HG02973 (cell line): Measurements from ENCODE around the gene DNAJC11.
A peak's percentile ranks its signal among the peaks of the same experiment; 100 is the strongest.
"Not testable (repeated sequence)": the region's sequence is repeated elsewhere in the genome, so short reads cannot be mapped to it uniquely, and the experiment has no call there.

ENCODE experiments used
- ATAC-seq: cut with Tn5 transposase; IDR thresholded peaks from one replicate; pipeline ENCODE4 v1.9.1; 2021; ENCODE audit warnings: moderate library complexity; ENCODE audit not compliant: unreplicated experiment

The DNAJC11 gene

DNA sequence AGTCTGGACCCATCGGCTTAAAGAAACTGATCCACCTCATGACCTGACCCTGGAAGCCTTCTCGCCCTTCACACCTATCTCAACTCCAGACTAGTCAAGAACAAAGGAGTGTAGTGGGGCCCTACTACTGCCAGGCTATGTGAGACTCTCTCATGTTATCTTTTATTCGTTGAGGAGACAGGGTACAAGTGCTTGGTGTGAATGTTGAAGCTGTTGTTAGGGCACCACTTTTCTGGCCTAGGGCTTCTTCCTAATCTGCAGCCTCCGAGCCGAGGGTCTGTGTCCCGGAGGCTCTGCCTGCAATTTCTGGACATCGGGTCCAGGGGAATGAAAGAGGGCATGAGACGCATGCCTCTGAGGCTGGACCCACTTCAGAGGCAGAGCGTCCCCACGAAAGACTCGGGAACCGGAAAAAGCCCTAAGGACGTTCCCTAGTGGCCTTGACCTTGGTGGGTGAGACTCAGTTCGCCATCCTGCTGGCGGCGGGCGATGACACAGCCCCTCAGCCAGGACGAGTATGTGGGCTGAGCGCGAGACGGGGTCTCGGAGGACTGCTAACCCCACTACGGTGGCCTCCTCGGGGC is 671 bp downstream of the DNAJC11 start:
- peak; percentile 6 for ATAC-seq

DNA sequence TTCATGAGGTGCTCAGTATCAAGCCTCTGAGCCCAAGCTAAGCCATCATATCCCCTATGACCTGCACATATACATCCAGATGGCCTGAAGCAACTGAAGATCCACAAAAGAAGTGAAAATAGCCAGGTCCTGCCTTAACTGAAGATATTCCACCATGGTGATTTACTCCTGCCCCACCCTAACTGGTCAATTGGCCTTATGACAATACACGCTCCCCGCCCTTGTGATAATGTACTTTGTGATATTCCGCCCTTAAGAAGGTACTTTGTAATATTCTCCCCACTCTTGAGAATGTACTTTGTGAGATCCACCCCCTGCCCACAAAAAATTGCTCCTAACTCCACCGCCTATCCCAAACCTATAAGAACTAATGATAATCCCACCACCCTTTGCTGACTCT is 1.7 kb downstream of the DNAJC11 start:
- not testable (repeated sequence) for ATAC-seq

GRCh38 chr1:6695868-6696267 is 5.7 kb downstream of the DNAJC11 start:
- ATAC-seq: no peak

DNA sequence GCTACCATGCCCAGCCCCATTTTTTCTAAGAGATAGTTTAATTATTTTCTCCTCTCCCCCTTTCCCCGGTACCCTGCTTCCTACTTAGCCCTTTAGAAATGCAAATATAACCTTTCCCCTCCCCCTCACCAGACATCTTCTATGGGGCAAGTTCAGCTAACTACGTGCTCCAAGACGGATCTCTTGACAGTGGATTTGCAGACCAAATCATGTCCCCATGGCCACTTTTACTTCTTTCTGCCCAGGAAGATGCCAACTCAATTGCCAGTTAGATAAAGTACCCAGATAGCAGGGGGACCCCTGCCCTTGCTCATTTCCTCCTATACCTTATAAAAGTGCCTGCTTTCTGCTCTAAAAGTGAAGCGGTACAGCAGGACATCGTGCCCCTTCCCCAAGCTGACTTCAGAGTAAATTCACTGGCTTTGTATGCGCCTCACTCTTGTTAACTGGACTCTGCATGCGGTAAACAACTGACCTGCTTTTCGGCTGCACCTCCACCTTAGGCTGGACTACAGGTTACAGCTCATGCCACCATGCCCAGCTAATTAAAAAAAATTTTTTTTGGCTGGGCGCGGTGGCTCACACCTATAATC is 7.4 kb downstream of the DNAJC11 start:
- no peak for ATAC-seq

GRCh38 chr1:6692956-6693355 is 8.7 kb downstream of the DNAJC11 start:
- no peak for ATAC-seq

GRCh38 chr1:6691507-6691906 is 10.1 kb downstream of the DNAJC11 start:
- no peak for ATAC-seq

DNA sequence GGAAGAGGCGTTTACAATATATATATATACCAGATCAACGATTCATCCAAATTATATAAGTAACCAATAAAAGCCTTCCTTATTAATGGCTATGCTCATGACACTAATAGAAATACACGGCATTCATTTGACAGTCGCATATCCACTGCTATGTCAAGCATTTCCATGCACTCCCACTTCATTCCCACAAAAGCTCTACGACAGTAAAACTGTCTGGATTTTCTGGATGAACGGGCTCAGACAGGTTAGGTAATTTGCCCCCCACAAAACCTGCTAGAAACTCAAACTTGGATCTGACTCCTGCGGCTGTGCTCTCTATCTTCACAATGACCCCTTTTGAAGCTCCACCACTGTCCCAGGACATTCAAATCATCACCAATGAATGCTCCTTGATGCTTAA is 11.4 kb downstream of the DNAJC11 start:
- no peak for ATAC-seq

DNA sequence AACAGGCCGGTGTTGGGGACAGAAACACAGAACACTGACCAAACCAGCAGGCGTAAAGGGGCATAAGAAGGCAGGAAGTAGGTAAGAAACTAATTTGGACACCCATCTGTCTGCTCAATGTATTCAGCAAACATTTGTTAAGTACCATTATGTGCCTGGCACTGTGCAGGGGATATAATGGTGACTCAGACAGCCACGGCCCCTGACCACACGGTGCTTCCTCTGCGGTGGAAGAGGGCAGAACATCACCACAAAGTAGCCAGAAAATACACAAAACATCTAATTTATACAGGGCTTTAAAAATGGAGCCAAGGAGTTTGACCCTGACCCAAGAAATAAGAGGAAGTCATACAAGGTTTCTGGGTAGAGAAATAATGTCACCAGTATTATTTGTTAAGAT is 12.9 kb downstream of the DNAJC11 start:
- no peak for ATAC-seq

- ATAC-seq: no peak
These were observed 13.6 kb downstream of the DNAJC11 start for GRCh38 chr1:6688001-6688400.

- ATAC-seq: no peak
These were observed 15.3 kb downstream of the DNAJC11 start for GRCh38 chr1:6686294-6686693.

- ATAC-seq: no peak
These were observed 16.2 kb downstream of the DNAJC11 start for GRCh38 chr1:6685381-6685780.

DNA sequence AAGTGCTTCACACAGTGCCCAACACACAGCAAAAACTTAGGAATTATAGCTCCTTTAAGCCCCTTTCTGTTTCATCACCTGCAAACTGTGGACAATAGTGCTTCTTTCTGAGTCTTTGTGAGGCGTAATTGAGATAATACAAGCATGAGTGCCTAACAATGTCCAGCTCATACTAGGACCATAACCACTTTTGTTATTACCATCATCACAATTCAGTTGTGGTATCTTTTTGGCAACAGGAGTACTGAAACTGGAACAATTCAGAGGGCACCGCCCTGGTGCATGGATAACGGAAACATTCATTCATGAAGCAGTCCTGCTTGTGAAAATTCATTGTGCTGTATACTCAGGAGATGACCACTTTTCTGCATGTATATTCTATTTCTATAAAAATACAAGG is 18.2 kb downstream of the DNAJC11 start:
- no peak for ATAC-seq

GRCh38 chr1:6675941-6676340 is 25.7 kb downstream of the DNAJC11 start:
- no peak for ATAC-seq

- ATAC-seq: no peak
These were observed 26.8 kb downstream of the DNAJC11 start for GRCh38 chr1:6674771-6675170.

DNA sequence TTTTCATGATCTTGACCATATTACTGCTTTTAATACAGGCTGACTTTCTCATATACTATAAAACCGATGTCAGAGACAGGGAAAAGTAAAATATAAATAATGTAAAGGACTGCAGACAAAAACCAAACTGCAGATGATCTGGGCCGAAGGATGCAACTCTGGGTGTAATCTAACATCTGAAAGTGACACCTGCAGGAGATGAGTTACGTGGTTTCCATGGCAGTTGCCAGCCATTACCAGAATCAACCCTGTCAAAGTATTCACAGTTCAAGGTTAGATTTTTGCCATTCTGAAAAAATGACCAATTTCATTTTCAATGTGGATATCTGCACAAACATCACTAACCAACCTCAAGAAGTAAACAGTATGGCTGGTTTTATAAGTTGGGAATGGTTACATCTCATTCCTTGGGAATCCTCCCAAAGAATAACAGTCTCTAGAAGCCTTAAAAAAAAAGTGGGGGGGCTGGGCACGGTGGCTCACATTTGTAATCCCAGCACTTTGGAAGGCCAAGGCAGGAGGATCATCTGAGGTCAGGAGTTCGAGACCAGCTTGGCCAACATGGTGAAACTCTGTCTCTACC is 27.7 kb downstream of the DNAJC11 start:
- no peak for ATAC-seq

- ATAC-seq: no peak
These were observed 29.1 kb downstream of the DNAJC11 start for GRCh38 chr1:6672558-6672957.

GRCh38 chr1:6668503-6668902 is 33.1 kb downstream of the DNAJC11 start:
- ATAC-seq: no peak

DNA sequence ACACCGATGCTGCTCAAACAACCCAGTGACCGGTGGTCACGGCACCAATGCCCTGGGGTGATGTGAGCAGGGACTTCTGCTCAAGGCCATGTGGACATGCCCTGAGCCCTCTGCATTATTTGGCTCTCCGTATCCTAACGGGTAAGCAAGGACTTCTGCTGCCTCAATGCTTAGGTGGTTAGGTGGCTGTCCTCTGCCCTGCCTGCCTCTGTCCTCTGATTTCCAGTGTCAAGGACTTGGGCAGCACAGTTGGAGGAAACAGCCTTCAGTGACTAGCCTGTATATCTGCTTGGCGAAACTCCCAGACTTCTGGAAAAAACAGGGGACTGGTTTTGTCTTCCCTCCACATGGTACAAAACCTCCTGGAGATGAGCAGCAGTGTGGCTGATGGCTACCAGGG is 34.5 kb downstream of the DNAJC11 start:
- no peak for ATAC-seq

- no peak for ATAC-seq
These were observed 34.9 kb downstream of the DNAJC11 start for GRCh38 chr1:6666696-6667095.

DNA sequence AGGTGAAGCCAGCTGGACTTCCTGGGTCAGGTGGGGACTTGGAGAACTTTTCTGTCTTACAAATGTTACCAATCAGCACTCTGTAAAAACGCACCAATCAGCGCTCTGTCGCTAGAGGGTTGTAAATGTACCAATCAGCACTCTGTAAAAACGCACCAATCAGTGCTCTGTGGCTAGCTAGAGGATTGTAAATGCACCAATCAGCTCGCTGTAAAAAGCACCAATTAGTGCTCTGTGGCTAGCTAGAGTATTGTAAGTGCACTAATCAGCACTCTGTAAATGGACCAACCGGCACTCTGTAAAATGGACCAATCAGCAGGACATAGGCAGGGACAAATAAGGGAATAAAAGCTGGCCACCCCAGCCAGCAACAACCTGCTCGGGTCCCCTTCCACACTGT is 39.1 kb downstream of the DNAJC11 start:
- not testable (repeated sequence) for ATAC-seq

DNA sequence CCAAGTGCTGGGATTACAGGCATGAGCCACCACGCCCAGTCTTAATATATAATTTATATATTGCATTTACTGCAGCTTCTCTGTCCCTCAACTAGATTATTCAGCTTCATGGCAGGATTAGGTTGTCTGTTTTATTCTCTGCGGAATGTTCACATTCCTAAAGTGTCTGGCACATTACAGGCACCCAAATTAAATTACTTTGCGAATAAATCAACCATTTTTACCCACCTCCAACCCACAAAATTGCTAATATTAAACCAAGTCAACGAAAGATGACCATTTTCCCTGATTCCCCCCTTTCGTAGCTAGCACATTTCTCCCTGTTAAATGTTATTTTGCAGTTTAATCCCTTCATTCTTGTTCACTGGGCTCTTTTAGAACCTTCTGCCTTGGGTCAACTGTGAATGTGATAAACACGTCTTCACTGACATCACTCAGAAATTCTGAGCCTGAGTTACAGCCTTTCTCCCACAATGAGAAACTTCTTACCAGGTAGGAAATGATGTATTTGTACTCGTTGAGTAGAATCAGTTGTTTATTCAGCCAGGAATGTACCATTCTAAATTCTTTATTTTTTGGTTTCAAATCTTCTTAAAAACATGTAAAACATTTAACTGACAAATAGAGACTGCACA is 41.1 kb downstream of the DNAJC11 start:
- no peak for ATAC-seq

DNA sequence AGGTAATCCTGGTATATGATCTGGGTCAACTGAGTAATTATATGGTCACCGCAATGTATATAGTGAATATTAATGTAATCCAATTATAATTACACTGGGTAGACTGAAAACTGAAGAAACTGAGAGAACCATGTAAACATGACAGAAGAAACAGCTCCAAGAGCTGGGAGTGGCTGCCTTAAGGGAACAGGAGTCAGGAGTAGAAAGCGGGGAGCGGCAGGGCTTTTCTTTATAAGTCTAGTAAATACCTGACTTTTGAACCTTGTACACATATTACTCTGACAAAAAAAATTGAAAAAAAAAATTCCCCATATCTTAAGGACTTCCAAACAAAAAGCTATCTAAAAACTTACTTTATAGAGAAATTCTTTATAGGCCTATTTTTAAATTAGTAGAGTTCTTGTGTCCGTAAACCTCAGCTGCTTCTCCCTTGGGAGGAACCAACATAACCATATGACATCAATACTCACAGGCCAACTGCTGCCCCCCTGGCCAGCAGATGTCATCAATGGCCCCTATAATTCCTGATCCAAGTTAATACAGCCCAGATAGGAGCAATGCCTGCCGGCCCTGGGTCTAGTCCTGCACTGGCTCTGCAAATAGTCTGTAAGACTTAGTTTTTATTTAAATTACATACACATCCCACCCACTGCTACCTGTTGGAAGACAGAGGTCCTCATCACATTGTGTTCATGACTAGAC is 43.1 kb downstream of the DNAJC11 start:
- no peak for ATAC-seq
